Fibroblast of lung (primary cell): ENCODE results near the gene RIN3. TPM values are rescaled to one million over a fixed set of nuclear protein-coding genes. Genes with fewer than 3 reads are reported as not detected.

ENCODE experiments used
- DNase-seq, 2 donors: peaks; one replicate each; pipeline versions ENCODE4 v3.0.0 to v3.0.0-alpha.2; 2010; ENCODE audit warnings: low read depth in 2 of 2
- H2AFZ ChIP-seq: 2 replicates; pipeline ENCODE4 v1.5.1; 2012; ENCODE audit warnings: low read length, control low read depth, inconsistent platforms
- H3K27ac ChIP-seq: 2 replicates; pipeline ENCODE4 v1.5.1; 2011; ENCODE audit warnings: low read length, control low read depth; ENCODE audit not compliant: insufficient read depth
- H3K27me3 ChIP-seq: 2 replicates; pipeline ENCODE4 v1.5.1; 2011; ENCODE audit warnings: mild to moderate bottlenecking, low read length; ENCODE audit not compliant: control insufficient read depth, insufficient read depth
- H3K36me3 ChIP-seq: 2 replicates; pipeline ENCODE4 v1.5.1; 2011; ENCODE audit warnings: low read length; ENCODE audit not compliant: control insufficient read depth, insufficient read depth
- H3K4me1 ChIP-seq: 2 replicates; pipeline ENCODE4 v1.5.1; 2011; ENCODE audit warnings: low read length; ENCODE audit not compliant: control insufficient read depth, insufficient read depth; ENCODE audit errors: extremely low read depth
- H3K4me2 ChIP-seq: 2 replicates; pipeline ENCODE4 v1.5.1; 2011; ENCODE audit warnings: low read length, control low read depth; ENCODE audit not compliant: insufficient read depth; ENCODE audit errors: extremely low read depth
- H3K4me3 ChIP-seq, 4 experiments: fragments of 200-600 bp in 1 of 4; sonication (generic) in 1 of 4; replicated peaks in 1 of 4; 2 replicates each; pipeline ENCODE4 v1.5.1; 2011 to 2016; ENCODE audit warnings: low read length in 4 of 4, low read depth in 3 of 4, mild to moderate bottlenecking in 3 of 4, control low read depth in 2 of 4, inconsistent platforms in 1 of 4, mixed read lengths in 1 of 4; ENCODE audit not compliant: insufficient read depth in 1 of 4; ENCODE audit errors: control extremely low read depth in 1 of 4
- H3K79me2 ChIP-seq: 2 replicates; pipeline ENCODE4 v1.5.1; 2012; ENCODE audit warnings: mild to moderate bottlenecking, low read length, inconsistent platforms; ENCODE audit not compliant: control insufficient read depth, insufficient read depth
- H3K9ac ChIP-seq: 2 replicates; pipeline ENCODE4 v1.5.1; 2011; ENCODE audit warnings: mild to moderate bottlenecking, low read length, control low read depth; ENCODE audit not compliant: insufficient read depth
- H3K9me3 ChIP-seq: 2 replicates; pipeline ENCODE4 v1.5.1; 2012; ENCODE audit warnings: low read depth, low read length; ENCODE audit not compliant: control insufficient read depth, insufficient read depth
- H4K20me1 ChIP-seq: 2 replicates; pipeline ENCODE4 v1.5.1; 2011; ENCODE audit warnings: low read length; ENCODE audit not compliant: control insufficient read depth, insufficient read depth; ENCODE audit errors: extremely low read depth
- CTCF ChIP-seq, 2 donors: IDR thresholded peaks in 1 of 2; conservative IDR thresholded peaks in 1 of 2; 1 replicate in 1 of 2; 2 replicates in 1 of 2; pipeline ENCODE4 v1.5.1; 2011 to 2012; ENCODE audit warnings: low read length in 2 of 2, control low read depth in 1 of 2, inconsistent platforms in 1 of 2, low read depth in 1 of 2, mild to moderate bottlenecking in 1 of 2
- EZH2 ChIP-seq: IDR thresholded peaks from 2 replicates; pipeline ENCODE4 v1.5.1; 2012; ENCODE audit warnings: low read length, control low read depth, mild to moderate bottlenecking; ENCODE audit errors: missing control alignments
- polyA plus RNA-seq, 2 donors: library from polyadenylated mRNA; depleted of rRNA in 1 of 2; stranded (reverse) in 1 of 2; unstranded in 1 of 2; fragments of >200 nt; gene quantifications; 2 replicates each; pipeline ENCODE4 v1.2.1, GENCODE V29; 2011 to 2012; ENCODE audit warnings: missing spikeins in 1 of 2
- total RNA-seq: library from RNA; depleted of rRNA; stranded (reverse); fragments of >200 nt; gene quantifications from 2 replicates; pipeline ENCODE4 v1.2.1, GENCODE V29; 2014

RIN3 gene
- total and polyA plus RNA-seq, 2 donors (not counting 1 experiment from before 2014, with no cell fraction given): 8.9 to 9.2 TPM

DNA sequence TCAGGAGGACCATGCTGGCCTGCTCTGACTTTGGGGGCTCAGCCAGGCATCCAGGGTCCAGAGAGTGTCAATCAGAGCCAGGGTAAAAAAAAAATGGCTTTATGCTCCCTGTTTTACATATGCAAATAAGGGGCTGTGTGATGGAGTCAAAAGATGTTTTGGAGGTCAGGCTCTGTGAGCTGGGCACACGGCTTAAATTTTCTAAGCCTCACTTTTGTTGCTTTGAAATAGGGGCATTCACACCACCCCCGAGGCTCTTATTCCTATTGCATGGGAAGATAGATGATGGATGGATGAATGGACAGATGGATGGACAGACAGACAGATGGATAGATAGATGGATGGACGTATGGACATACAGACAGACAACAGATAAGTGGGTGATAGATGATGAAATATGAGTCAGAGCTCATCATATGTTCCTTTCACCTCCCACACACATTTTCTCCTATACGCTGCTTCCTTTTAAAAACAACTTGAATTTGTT is 42.7 kb downstream of the RIN3 start:
- TF ChIP-seq EZH2 (no peak), CTCF (conservative IDR thresholded peaks at IDR 0.05 in 1 of 2, IDR thresholded peaks at IDR 0.05 in 1 of 2; ENCODE audit: low read depth in 1 of 2, low read length in 2 of 2) (no peak)
- no peak overlapping the region for H3K9ac ChIP-seq

GRCh38 chr14:92556863-92557543 is 43.4 kb downstream of the RIN3 start:
- Histone ChIP-seq H3K27me3 (no peaks in the 10 kb centered on the region), H3K4me2 (no peak overlapping the region), H3K27ac (no peak overlapping the region), H3K9me3 (no peaks in the 10 kb centered on the region), H3K4me1 (peaks cover 4% of the 10 kb centered on the region), H3K9ac (no peak overlapping the region), H3K4me3 (no peak overlapping the region), H4K20me1 (no peaks in the 10 kb centered on the region), H3K79me2 (peaks cover 6% of the 10 kb centered on the region), H2AFZ (no peak overlapping the region), H3K36me3 (peaks cover 8% of the 10 kb centered on the region)
- TF ChIP-seq EZH2 (no peak), CTCF (conservative IDR thresholded peaks at IDR 0.05 in 1 of 2, IDR thresholded peaks at IDR 0.05 in 1 of 2; ENCODE audit: low read depth in 1 of 2, low read length in 2 of 2) (no peak)
- no peak for DNase-seq

More for the DNA sequence above, 42.7 kb downstream of the RIN3 start:
- no peak overlapping the region for H3K27ac ChIP-seq
- no peak overlapping the region for H3K4me3 ChIP-seq
- H4K20me1 ChIP-seq: no peaks in the 10 kb centered on the region
- H3K4me2 ChIP-seq: no peak overlapping the region
- peak in 1 of 2 donors; percentile 25 for DNase-seq
- H3K36me3 ChIP-seq: peaks cover 8% of the 10 kb centered on the region
- no peaks in the 10 kb centered on the region for H3K27me3 ChIP-seq
- H2AFZ ChIP-seq: no peak overlapping the region
- peaks cover 4% of the 10 kb centered on the region for H3K4me1 ChIP-seq
- peaks cover 6% of the 10 kb centered on the region for H3K79me2 ChIP-seq
- H3K9me3 ChIP-seq: no peaks in the 10 kb centered on the region

GRCh38 chr14:92557544-92557912 is 43.9 kb downstream of the RIN3 start:
- Histone ChIP-seq H3K36me3 (peaks cover 8% of the 10 kb centered on the region), H3K27ac (no peak overlapping the region)
- TF ChIP-seq EZH2 (no peak), CTCF (conservative IDR thresholded peaks at IDR 0.05 in 1 of 2, IDR thresholded peaks at IDR 0.05 in 1 of 2; ENCODE audit: low read depth in 1 of 2, low read length in 2 of 2) (no peak)

More at GRCh38 chr14:92557544-92557912, 43.9 kb downstream of the RIN3 start:
- no peaks in the 10 kb centered on the region for H3K9me3 ChIP-seq
- H3K79me2 ChIP-seq: peaks cover 4% of the 10 kb centered on the region
- no peak overlapping the region for H3K4me2 ChIP-seq
- H3K4me3 ChIP-seq: no peak overlapping the region
- H3K4me1 ChIP-seq: peaks cover 4% of the 10 kb centered on the region
- H4K20me1 ChIP-seq: no peaks in the 10 kb centered on the region
- DNase-seq: no peak
- no peak overlapping the region for H2AFZ ChIP-seq
- no peaks in the 10 kb centered on the region for H3K27me3 ChIP-seq
- no peak overlapping the region for H3K9ac ChIP-seq
